ENCODE data around the gene RASAL1. TPM values are rescaled to one million over a fixed set of nuclear protein-coding genes. Genes with fewer than 3 reads are reported as not detected.

Gene RASAL1
- total and polyA plus RNA-seq, 2 experiments from 2014 or later = 2.7 to 8.2 TPM

GRCh38 chr12:113083863-113084435 lies 51.6 kb downstream of the RASAL1 start:
- peaks cover 6% of the 10 kb centered on the region; the same call in 1 of the 2 replicates for H3K4me1 ChIP-seq (ENCODE audit: insufficient read depth)
- H4K20me1 ChIP-seq (replicated peaks; ENCODE audit: insufficient read depth) = no peaks in the 10 kb centered on the region; the same call in 1 of the 2 replicates
- H3K4me2 ChIP-seq = no peak overlapping the region
- Mint-ChIP-seq H3K27ac (no peak overlapping the region), H3K9me3 (no peaks in the 10 kb centered on the region), H3K36me3 (ENCODE audit: low read depth) (no peaks in the 10 kb centered on the region), H3K27me3 (ENCODE audit: insufficient read depth, low read depth, poor library complexity) (peaks cover 31% of the 10 kb centered on the region), H3K4me3 (no peak overlapping the region), H3K4me1 (peaks cover 20% of the 10 kb centered on the region)
- ATAC-seq (no peak), DNase-seq (ENCODE audit: low spot score) (no peak)
- no peak overlapping the region for H2AFZ ChIP-seq
- H3F3A ChIP-seq (replicated peaks; ENCODE audit: low read depth) = no peaks in the 10 kb centered on the region
- no peaks in the 10 kb centered on the region for H3K36me3 ChIP-seq (ENCODE audit: insufficient read depth)
- no peaks in the 10 kb centered on the region for H3K79me2 ChIP-seq (replicated peaks; ENCODE audit: insufficient read depth)
- H3K4me3 ChIP-seq = no peak overlapping the region
- peaks cover 5% of the 10 kb centered on the region for H3K27me3 ChIP-seq (ENCODE audit: insufficient read depth)
- no peaks in the 10 kb centered on the region for H3K9me2 ChIP-seq (ENCODE audit: insufficient read depth)
- TF ChIP-seq EZH2phosphoT487 (IDR thresholded peaks at IDR 0.05; ENCODE audit: unreplicated experiment) (no peak), NANOG (IDR thresholded peaks at IDR 0.05; ENCODE audit: borderline replicate concordance) (no peak), ZNF331 (CRISPR knock-in tag; IDR thresholded peaks at IDR 0.05; ENCODE audit: low read depth) (no peak), POLR2AphosphoS5 (IDR thresholded peaks at IDR 0.05; ENCODE audit: low read depth) (no peak), ZNF114 (CRISPR knock-in tag; IDR thresholded peaks at IDR 0.05) (no peak), CREB1 (CRISPR knock-in tag; IDR thresholded peaks at IDR 0.05; ENCODE audit: low read depth) (no peak), STAT1 (IDR thresholded peaks at IDR 0.05; ENCODE audit: unreplicated experiment) (no peak), JUNB (IDR thresholded peaks at IDR 0.05; ENCODE audit: unreplicated experiment) (no peak), ZNF462 (CRISPR knock-in tag; IDR thresholded peaks at IDR 0.05) (no peak), REST (IDR thresholded peaks at IDR 0.05; ENCODE audit: unreplicated experiment) (no peak)
- TF ChIP-seq, protein P1, sequence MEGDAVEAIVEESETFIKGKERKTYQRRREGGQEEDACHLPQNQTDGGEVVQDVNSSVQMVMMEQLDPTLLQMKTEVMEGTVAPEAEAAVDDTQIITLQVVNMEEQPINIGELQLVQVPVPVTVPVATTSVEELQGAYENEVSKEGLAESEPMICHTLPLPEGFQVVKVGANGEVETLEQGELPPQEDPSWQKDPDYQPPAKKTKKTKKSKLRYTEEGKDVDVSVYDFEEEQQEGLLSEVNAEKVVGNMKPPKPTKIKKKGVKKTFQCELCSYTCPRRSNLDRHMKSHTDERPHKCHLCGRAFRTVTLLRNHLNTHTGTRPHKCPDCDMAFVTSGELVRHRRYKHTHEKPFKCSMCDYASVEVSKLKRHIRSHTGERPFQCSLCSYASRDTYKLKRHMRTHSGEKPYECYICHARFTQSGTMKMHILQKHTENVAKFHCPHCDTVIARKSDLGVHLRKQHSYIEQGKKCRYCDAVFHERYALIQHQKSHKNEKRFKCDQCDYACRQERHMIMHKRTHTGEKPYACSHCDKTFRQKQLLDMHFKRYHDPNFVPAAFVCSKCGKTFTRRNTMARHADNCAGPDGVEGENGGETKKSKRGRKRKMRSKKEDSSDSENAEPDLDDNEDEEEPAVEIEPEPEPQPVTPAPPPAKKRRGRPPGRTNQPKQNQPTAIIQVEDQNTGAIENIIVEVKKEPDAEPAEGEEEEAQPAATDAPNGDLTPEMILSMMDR (conservative IDR thresholded peaks at IDR 0.05; ENCODE audit: low read depth in 2 of 2) = no peak
- TF ChIP-seq, protein P2, sequence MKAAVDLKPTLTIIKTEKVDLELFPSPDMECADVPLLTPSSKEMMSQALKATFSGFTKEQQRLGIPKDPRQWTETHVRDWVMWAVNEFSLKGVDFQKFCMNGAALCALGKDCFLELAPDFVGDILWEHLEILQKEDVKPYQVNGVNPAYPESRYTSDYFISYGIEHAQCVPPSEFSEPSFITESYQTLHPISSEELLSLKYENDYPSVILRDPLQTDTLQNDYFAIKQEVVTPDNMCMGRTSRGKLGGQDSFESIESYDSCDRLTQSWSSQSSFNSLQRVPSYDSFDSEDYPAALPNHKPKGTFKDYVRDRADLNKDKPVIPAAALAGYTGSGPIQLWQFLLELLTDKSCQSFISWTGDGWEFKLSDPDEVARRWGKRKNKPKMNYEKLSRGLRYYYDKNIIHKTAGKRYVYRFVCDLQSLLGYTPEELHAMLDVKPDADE (IDR thresholded peaks at IDR 0.05) = no peak
- H3K27ac ChIP-seq (ENCODE audit: low read depth) = no peak overlapping the region

Data from GM23338 (cell line).